ENCODE results near the gene ASAP2.
"Not testable (repeated sequence)": the region's sequence is repeated elsewhere in the genome, so short reads cannot be mapped to it uniquely, and the experiment has no call there.

The ASAP2 gene

GRCh38 chr2:9398251-9398650 lies 191.6 kb downstream of the ASAP2 start:
- in situ Hi-C loops (cut with MboI; ENCODE audit: low sequenced_read_pairs); H3K9me3 ChIP-seq; DNase-seq (ENCODE audit: low spot score in 2 of 2); H3K4me1 ChIP-seq; H3K27me3 ChIP-seq (ENCODE audit: low read depth); H3K4me3 ChIP-seq: not testable (repeated sequence)
- peaks cover 12% of the 10 kb centered on the region for H3K36me3 ChIP-seq (replicated peaks)

GRCh38 chr2:9398881-9399780 lies 192.5 kb downstream of the ASAP2 start:
- in situ Hi-C loops (cut with MboI; ENCODE audit: low sequenced_read_pairs) = no loop called here
- Histone ChIP-seq H3K27me3 (ENCODE audit: low read depth) (no peaks in the 10 kb centered on the region), H3K9me3 (no peaks in the 10 kb centered on the region), H3K36me3 (replicated peaks) (peaks cover 14% of the 10 kb centered on the region), H3K4me3 (no peak overlapping the region), H3K4me1 (no peaks in the 10 kb centered on the region)
- DNase-seq (ENCODE audit: low spot score in 2 of 2) = no peak

GRCh38 chr2:9400268-9401058 lies 193.9 kb downstream of the ASAP2 start:
- H3K27me3 ChIP-seq (ENCODE audit: low read depth) = no peaks in the 10 kb centered on the region
- no peaks in the 10 kb centered on the region for H3K9me3 ChIP-seq
- H3K36me3 ChIP-seq (replicated peaks) = peaks cover 9% of the 10 kb centered on the region
- in situ Hi-C loops (cut with MboI; ENCODE audit: low sequenced_read_pairs) = no loop called here
- no peak for DNase-seq (ENCODE audit: low spot score in 2 of 2)
- peaks cover 9% of the 10 kb centered on the region for H3K4me1 ChIP-seq
- H3K4me3 ChIP-seq = no peak overlapping the region

GRCh38 chr2:9401059-9401547 lies 194.5 kb downstream of the ASAP2 start:
- in situ Hi-C loops (cut with MboI; ENCODE audit: low sequenced_read_pairs) = no loop called here
- Histone ChIP-seq H3K27me3 (ENCODE audit: low read depth) (no peaks in the 10 kb centered on the region), H3K9me3 (no peaks in the 10 kb centered on the region), H3K4me3 (no peak overlapping the region), H3K36me3 (replicated peaks) (peaks cover 9% of the 10 kb centered on the region), H3K4me1 (peaks cover 9% of the 10 kb centered on the region)
- DNase-seq (ENCODE audit: low spot score in 2 of 2) = no peak

- H3K27me3 ChIP-seq (ENCODE audit: low read depth) = no peaks in the 10 kb centered on the region
- no peak for DNase-seq (ENCODE audit: low spot score in 2 of 2)
- H3K4me3 ChIP-seq = no peak overlapping the region
- no peaks in the 10 kb centered on the region for H3K9me3 ChIP-seq
- peaks cover 12% of the 10 kb centered on the region for H3K36me3 ChIP-seq (replicated peaks)
- H3K4me1 ChIP-seq = peaks cover 9% of the 10 kb centered on the region
- in situ Hi-C loops (cut with MboI; ENCODE audit: low sequenced_read_pairs) = no loop called here
Measured at GRCh38 chr2:9401646-9402371, 195.2 kb downstream of the ASAP2 start.

GRCh38 chr2:9403924-9404323 lies 197.3 kb downstream of the ASAP2 start:
- Histone ChIP-seq H3K4me1 (peaks cover 9% of the 10 kb centered on the region), H3K27me3 (ENCODE audit: low read depth) (no peaks in the 10 kb centered on the region), H3K4me3 (no peak overlapping the region), H3K9me3 (no peaks in the 10 kb centered on the region), H3K36me3 (replicated peaks) (peaks cover 31% of the 10 kb centered on the region)
- DNase-seq (ENCODE audit: low spot score in 2 of 2) = no peak
- in situ Hi-C loops (cut with MboI; ENCODE audit: low sequenced_read_pairs) = no loop called here

- Histone ChIP-seq H3K36me3 (replicated peaks) (peaks cover 37% of the 10 kb centered on the region), H3K9me3 (no peaks in the 10 kb centered on the region), H3K27me3 (ENCODE audit: low read depth) (no peaks in the 10 kb centered on the region), H3K4me1 (peaks cover 9% of the 10 kb centered on the region), H3K4me3 (no peak overlapping the region)
- in situ Hi-C loops (cut with MboI; ENCODE audit: low sequenced_read_pairs) = no loop called here
- no peak for DNase-seq (ENCODE audit: low spot score in 2 of 2)
Measured at GRCh38 chr2:9404451-9404850, 197.8 kb downstream of the ASAP2 start.

GRCh38 chr2:9405636-9406035 lies 199.0 kb downstream of the ASAP2 start:
- DNase-seq (ENCODE audit: low spot score in 2 of 2) = no peak
- H3K36me3 ChIP-seq (replicated peaks) = peaks cover 45% of the 10 kb centered on the region
- in situ Hi-C loops (cut with MboI; ENCODE audit: low sequenced_read_pairs) = no loop called here
- peaks cover 9% of the 10 kb centered on the region for H3K4me1 ChIP-seq
- no peaks in the 10 kb centered on the region for H3K27me3 ChIP-seq (ENCODE audit: low read depth)
- H3K4me3 ChIP-seq = no peak overlapping the region
- H3K9me3 ChIP-seq = no peaks in the 10 kb centered on the region

- Histone ChIP-seq H3K4me1 (peaks cover 9% of the 10 kb centered on the region), H3K9me3 (no peaks in the 10 kb centered on the region), H3K36me3 (replicated peaks) (peaks cover 53% of the 10 kb centered on the region), H3K27me3 (ENCODE audit: low read depth) (no peaks in the 10 kb centered on the region), H3K4me3 (no peak overlapping the region)
- in situ Hi-C loops (cut with MboI; ENCODE audit: low sequenced_read_pairs) = no loop called here
- no peak for DNase-seq (ENCODE audit: low spot score in 2 of 2)
Measured at GRCh38 chr2:9406529-9407362, 200.1 kb downstream of the ASAP2 start.

- no peak for DNase-seq (ENCODE audit: low spot score in 2 of 2)
- in situ Hi-C loops (cut with MboI; ENCODE audit: low sequenced_read_pairs) = no loop called here
- Histone ChIP-seq H3K9me3 (no peaks in the 10 kb centered on the region), H3K4me1 (peaks cover 9% of the 10 kb centered on the region), H3K27me3 (ENCODE audit: low read depth) (no peaks in the 10 kb centered on the region), H3K4me3 (no peak overlapping the region), H3K36me3 (replicated peaks) (peaks cover 57% of the 10 kb centered on the region)
Measured at GRCh38 chr2:9407363-9407811, 200.8 kb downstream of the ASAP2 start.

GRCh38 chr2:9408641-9409151 lies 202.1 kb downstream of the ASAP2 start:
- Histone ChIP-seq H3K4me3 (no peak overlapping the region), H3K9me3 (no peaks in the 10 kb centered on the region), H3K4me1 (peaks cover 9% of the 10 kb centered on the region), H3K36me3 (replicated peaks) (peaks cover 50% of the 10 kb centered on the region), H3K27me3 (ENCODE audit: low read depth) (no peaks in the 10 kb centered on the region)
- in situ Hi-C loops (cut with MboI; ENCODE audit: low sequenced_read_pairs) = no loop called here
- no peak for DNase-seq (ENCODE audit: low spot score in 2 of 2)

GRCh38 chr2:9410108-9410507 lies 203.5 kb downstream of the ASAP2 start:
- in situ Hi-C loops (cut with MboI; ENCODE audit: low sequenced_read_pairs) = no loop called here
- Histone ChIP-seq H3K4me3 (no peak overlapping the region), H3K36me3 (replicated peaks) (peaks cover 54% of the 10 kb centered on the region), H3K4me1 (no peaks in the 10 kb centered on the region; the same call in 1 of the 2 replicates), H3K9me3 (no peaks in the 10 kb centered on the region), H3K27me3 (ENCODE audit: low read depth) (no peaks in the 10 kb centered on the region)
- DNase-seq (ENCODE audit: low spot score in 2 of 2) = no peak

GRCh38 chr2:9412781-9413180 lies 206.2 kb downstream of the ASAP2 start:
- in situ Hi-C loops (cut with MboI; ENCODE audit: low sequenced_read_pairs) = no loop called here
- H3K36me3 ChIP-seq (replicated peaks) = peaks cover 57% of the 10 kb centered on the region
- no peaks in the 10 kb centered on the region for H3K9me3 ChIP-seq
- no peak for DNase-seq (ENCODE audit: low spot score in 2 of 2)
- peaks cover under 1% of the 10 kb centered on the region for H3K4me1 ChIP-seq
- no peak overlapping the region for H3K4me3 ChIP-seq
- H3K27me3 ChIP-seq (ENCODE audit: low read depth) = no peaks in the 10 kb centered on the region

Measured in HAP-1 (cell line).